ENCODE measurements around the gene IRF7.

IRF7 gene

DNA sequence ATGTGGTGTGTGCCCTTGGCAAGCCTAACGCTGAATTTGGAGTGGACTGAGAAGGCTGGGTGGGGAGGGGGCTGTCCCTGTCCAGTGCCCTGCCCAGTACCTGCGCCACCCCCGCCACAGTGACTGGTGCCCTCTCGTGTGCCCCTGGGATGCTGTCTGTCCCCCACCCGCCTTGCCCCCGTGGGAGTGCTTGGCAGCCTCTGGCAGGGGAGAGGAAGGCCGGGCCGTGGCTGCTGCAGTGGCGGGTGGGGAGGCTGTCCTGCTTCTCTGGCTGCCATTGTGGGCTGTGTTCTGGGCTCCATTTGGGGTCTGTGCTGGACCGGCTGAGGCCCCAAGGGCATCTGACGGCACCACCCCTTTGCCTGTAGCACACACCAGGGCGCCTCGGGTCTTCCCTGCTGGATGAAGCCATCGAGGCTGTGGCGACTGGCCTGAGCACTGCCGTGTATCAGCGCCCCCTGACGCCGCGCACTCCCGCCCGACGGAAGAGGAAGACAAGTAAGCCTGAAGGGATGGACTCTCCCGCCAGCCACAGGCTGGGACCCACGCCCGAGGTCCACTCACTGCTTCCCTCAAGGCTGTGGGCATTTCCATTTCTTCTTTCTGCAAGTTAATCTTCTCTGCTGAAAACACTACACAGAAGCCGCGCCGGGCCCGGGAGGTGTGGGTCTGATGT, 17.6 kb downstream of the IRF7 start:
- in situ Hi-C loops (cut with HindIII; ENCODE audit: low sequenced_read_pairs), result no loop called here
- TF ChIP-seq, protein P1, sequence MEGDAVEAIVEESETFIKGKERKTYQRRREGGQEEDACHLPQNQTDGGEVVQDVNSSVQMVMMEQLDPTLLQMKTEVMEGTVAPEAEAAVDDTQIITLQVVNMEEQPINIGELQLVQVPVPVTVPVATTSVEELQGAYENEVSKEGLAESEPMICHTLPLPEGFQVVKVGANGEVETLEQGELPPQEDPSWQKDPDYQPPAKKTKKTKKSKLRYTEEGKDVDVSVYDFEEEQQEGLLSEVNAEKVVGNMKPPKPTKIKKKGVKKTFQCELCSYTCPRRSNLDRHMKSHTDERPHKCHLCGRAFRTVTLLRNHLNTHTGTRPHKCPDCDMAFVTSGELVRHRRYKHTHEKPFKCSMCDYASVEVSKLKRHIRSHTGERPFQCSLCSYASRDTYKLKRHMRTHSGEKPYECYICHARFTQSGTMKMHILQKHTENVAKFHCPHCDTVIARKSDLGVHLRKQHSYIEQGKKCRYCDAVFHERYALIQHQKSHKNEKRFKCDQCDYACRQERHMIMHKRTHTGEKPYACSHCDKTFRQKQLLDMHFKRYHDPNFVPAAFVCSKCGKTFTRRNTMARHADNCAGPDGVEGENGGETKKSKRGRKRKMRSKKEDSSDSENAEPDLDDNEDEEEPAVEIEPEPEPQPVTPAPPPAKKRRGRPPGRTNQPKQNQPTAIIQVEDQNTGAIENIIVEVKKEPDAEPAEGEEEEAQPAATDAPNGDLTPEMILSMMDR (IDR thresholded peaks at IDR 0.05; ENCODE audit: low read depth, low read length, missing control alignments), result no peak
- DNase-seq (ENCODE audit: low read depth), result no peak
- H3K4me3 ChIP-seq (ENCODE audit: low read depth, low read length), result no peak overlapping the region

DNA sequence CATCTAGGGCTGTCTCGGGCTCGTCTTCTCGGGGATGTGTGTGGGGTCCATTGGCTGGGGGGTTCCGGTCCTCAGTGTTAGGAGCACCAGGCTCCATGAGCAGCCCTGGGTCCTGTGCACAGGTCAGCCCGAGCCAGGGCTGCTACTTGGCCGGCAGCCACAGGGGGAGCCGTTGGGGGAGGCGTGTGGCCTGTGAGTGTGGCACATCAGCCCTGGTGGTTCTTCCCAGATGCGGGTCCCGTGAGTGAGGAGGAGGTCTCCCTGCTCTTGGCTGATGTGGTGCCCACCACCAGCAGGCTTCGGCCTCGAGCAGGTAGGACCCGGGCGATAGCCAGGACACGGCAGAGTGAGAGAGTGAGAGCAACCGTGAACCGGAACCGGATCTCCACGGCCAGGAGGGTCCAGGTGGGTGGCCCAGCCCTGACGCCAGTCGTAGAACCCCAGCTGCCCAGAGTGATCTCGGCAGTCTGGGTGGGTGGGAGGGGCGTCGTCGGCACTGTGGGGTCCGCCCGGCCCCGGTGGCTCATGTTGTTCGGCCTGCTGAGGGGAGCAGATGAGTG, 18.5 kb downstream of the IRF7 start:
- DNase-seq (ENCODE audit: low read depth), result no peak
- TF ChIP-seq, protein P1 (IDR thresholded peaks at IDR 0.05; ENCODE audit: low read depth, low read length, missing control alignments), result no peak
- in situ Hi-C loops (cut with HindIII; ENCODE audit: low sequenced_read_pairs), result no loop called here
- no peak overlapping the region for H3K4me3 ChIP-seq (ENCODE audit: low read depth, low read length)

DNA sequence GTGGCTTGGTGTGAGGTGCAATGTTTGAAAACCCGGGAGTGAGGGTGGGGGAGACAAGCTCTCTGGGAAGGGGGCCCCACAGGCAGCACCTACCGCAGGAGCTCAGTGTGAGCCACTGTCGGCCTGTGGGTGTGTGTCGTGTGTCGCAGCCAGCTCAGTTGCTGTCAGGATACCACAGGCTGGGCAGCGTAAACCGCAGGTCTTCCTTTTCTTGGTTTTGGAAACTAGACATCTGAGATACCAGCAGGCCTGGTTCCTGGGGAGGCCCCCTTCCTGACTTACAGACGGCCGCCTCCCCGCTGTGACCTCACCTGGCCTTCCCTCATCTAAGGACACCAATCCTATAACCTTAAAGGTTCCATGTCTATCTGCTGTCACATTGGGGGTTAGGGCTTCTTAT, 19.4 kb downstream of the IRF7 start:
- no peak for DNase-seq (ENCODE audit: low read depth)
- in situ Hi-C loops (cut with HindIII; ENCODE audit: low sequenced_read_pairs), result no loop called here
- TF ChIP-seq, protein P1 (IDR thresholded peaks at IDR 0.05; ENCODE audit: low read depth, low read length, missing control alignments), result no peak
- H3K4me3 ChIP-seq (ENCODE audit: low read depth, low read length), result no peak overlapping the region

GRCh38 chr11:595400-595799, 20.4 kb downstream of the IRF7 start:
- TF ChIP-seq, protein P1 (IDR thresholded peaks at IDR 0.05; ENCODE audit: low read depth, low read length, missing control alignments), result no peak
- no peak overlapping the region for H3K4me3 ChIP-seq (ENCODE audit: low read depth, low read length)
- in situ Hi-C loops (cut with HindIII; ENCODE audit: low sequenced_read_pairs), result no loop called here
- DNase-seq (ENCODE audit: low read depth), result no peak

DNA sequence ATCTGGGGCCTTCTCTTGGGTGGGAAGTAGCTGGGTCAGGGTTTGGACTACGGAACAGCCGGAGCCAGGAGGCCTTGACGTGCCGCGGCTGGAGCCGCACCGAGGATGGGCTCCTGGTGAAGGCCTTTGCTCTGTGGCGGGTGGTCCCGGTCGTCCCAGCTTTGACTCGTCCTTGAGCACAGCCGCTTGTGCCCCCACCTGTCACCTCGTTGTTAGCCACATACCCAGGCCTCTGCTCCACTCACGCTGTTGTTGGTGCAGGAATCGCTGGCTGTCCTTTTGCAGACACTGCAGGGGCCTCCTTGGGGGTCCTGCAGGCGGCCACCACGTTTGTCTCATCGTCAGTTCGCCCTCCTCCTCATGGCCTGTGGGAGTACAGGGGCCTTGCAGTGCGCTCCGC, 22.4 kb downstream of the IRF7 start:
- H3K4me3 ChIP-seq (ENCODE audit: low read depth, low read length), result no peak overlapping the region
- TF ChIP-seq, protein P1 (IDR thresholded peaks at IDR 0.05; ENCODE audit: low read depth, low read length, missing control alignments), result no peak
- in situ Hi-C loops (cut with HindIII; ENCODE audit: low sequenced_read_pairs), result no loop called here
- DNase-seq (ENCODE audit: low read depth), result no peak

- H3K4me3 ChIP-seq (ENCODE audit: low read depth, low read length), result no peak overlapping the region
- no peak for DNase-seq (ENCODE audit: low read depth)
- TF ChIP-seq, protein P1 (IDR thresholded peaks at IDR 0.05; ENCODE audit: low read depth, low read length, missing control alignments), result no peak
- in situ Hi-C loops (cut with HindIII; ENCODE audit: low sequenced_read_pairs), result no loop called here
Observed at GRCh38 chr11:592918-593317, 22.8 kb downstream of the IRF7 start.
